ENCODE data around the gene TARBP1.
"Not testable (repeated sequence)": the region's sequence is repeated elsewhere in the genome, so short reads cannot be mapped to it uniquely, and the experiment has no call there.

TARBP1 gene

GRCh38 chr1:234478481-234479309, at the start of gene TARBP1:
TARBP1 (minus strand) TSS chr1:234479179; CDS start chr1:234479103, 76 bp downstream.
- peak; percentile 79 for DNase-seq

GRCh38 chr1:234528074-234528865, 49.3 kb upstream of the TARBP1 start:
- DNase-seq, result no peak

GRCh38 chr1:234527346-234527745, 48.4 kb upstream of the TARBP1 start:
- no peak for DNase-seq

GRCh38 chr1:234526922-234527321, 47.9 kb upstream of the TARBP1 start:
- DNase-seq, result no peak

GRCh38 chr1:234525099-234525799, 46.3 kb upstream of the TARBP1 start:
- DNase-seq, result no peak

GRCh38 chr1:234521836-234522235, 42.9 kb upstream of the TARBP1 start:
- DNase-seq, result no peak

GRCh38 chr1:234520908-234521817, 42.2 kb upstream of the TARBP1 start:
- DNase-seq, result no peak

GRCh38 chr1:234519506-234519905, 40.5 kb upstream of the TARBP1 start:
- no peak for DNase-seq

GRCh38 chr1:234518876-234519275, 39.9 kb upstream of the TARBP1 start:
- no peak for DNase-seq

- DNase-seq, result not testable (repeated sequence)
These were observed 39.1 kb upstream of the TARBP1 start for GRCh38 chr1:234518086-234518485.

GRCh38 chr1:234517110-234517802, 38.3 kb upstream of the TARBP1 start:
- DNase-seq, result no peak

GRCh38 chr1:234515821-234516241, 36.9 kb upstream of the TARBP1 start:
- no peak for DNase-seq

- no peak for DNase-seq
These were observed 36.4 kb upstream of the TARBP1 start for GRCh38 chr1:234515411-234515810.

- no peak for DNase-seq
These were observed 33.5 kb upstream of the TARBP1 start for GRCh38 chr1:234512451-234512861.

- DNase-seq, result no peak
These were observed 30.7 kb upstream of the TARBP1 start for GRCh38 chr1:234509457-234510328.

GRCh38 chr1:234507626-234508387, 28.8 kb upstream of the TARBP1 start:
- no peak for DNase-seq

GRCh38 chr1:234507089-234507488, 28.1 kb upstream of the TARBP1 start:
- no peak for DNase-seq

- no peak for DNase-seq
These were observed 26.8 kb upstream of the TARBP1 start for GRCh38 chr1:234505769-234506102.

GRCh38 chr1:234504969-234505768, 26.2 kb upstream of the TARBP1 start:
- no peak for DNase-seq
